SKM-1 treated with dmso at 0.1 percent for 144 hours (cell line): Measurements from ENCODE around the gene TTC9B.

ENCODE experiments used
- DNase-seq: peaks from one replicate; lab custom pipeline; 2025; ENCODE audit not compliant: unreplicated experiment; lab: John Stamatoyannopoulos, UW

The TTC9B gene

DNA sequence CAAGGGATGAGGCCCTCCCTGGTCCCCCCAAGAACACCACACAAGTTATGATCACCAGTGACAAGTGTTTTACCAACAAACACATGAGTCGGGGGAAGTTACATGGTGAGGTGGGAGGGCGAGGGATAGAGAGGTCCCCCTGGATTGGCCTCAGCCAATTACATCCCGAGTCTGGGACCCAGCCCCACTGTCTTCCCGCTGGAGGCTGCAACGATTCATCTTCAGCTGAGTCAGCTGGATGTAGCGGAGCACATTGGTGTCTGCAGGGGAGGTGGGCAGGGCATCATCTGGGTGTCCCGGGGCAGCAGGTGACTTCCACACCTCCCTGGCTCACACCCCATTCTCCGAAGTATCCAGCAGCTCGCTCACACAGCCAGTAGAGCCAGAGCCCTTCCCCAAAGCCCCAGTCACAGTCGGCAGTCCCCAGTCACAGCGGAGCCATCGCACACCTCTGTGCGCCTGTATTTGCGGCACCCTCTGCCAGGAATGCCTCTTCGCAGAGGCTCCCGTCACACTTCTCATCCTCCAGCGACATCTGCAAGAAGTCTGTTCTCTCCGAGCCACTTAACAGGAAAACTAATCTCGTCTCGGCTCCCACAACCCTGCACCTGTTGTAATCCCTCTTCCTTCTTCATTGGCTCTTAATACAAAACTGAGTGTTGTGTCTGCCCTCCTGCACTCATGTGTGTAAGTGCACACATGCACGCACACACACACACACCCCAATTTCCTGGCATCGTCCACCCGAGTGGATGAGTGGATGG lies 2.0 kb downstream of the TTC9B start:
- DNase-seq, result no peak

DNA sequence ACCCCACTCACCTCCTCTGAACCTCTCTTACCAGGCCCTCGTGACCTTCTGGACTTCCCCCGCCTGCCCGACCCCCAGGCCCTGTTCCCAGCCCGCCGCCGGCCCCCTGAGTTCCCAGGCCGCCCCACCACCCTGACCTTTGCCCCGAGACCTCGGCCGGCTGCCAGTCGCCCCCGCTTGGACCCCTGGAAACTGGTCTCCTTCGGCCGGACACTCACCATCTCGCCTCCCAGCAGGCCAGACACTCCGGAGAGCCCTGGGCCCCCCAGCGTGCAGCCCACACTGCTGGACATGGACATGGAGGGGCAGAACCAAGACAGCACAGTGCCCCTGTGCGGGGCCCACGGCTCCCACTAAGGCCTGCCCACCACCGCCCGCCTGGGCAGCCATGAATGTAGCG lies 3.2 kb downstream of the TTC9B start:
- DNase-seq, result no peak

DNA sequence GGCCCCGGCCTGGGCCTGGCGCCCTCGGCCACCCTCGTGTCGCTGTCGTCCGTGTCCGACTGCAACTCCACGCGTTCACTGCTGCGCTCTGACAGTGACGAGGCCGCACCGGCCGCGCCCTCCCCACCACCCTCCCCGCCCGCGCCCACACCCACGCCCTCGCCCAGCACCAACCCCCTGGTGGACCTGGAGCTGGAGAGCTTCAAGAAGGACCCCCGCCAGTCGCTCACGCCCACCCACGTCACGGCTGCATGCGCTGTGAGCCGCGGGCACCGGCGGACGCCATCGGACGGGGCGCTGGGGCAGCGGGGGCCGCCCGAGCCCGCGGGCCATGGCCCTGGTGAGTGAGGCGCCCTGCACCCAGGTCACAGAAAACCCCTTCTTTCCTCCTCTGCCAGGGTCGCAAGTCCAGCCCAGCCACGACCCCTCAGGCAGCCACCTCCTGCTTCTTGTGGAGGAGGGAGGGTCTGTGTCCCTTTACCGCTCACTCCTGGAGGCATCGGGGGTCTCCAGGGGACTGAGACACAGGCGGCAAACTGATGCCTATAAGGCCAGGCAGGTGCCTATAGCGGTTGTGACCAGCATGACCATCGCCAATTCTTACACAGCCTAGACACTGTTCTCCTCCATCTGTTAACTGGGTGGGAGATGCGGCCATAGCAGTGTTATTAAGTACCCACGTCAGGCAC lies 4.2 kb downstream of the TTC9B start:
- no peak for DNase-seq

DNA sequence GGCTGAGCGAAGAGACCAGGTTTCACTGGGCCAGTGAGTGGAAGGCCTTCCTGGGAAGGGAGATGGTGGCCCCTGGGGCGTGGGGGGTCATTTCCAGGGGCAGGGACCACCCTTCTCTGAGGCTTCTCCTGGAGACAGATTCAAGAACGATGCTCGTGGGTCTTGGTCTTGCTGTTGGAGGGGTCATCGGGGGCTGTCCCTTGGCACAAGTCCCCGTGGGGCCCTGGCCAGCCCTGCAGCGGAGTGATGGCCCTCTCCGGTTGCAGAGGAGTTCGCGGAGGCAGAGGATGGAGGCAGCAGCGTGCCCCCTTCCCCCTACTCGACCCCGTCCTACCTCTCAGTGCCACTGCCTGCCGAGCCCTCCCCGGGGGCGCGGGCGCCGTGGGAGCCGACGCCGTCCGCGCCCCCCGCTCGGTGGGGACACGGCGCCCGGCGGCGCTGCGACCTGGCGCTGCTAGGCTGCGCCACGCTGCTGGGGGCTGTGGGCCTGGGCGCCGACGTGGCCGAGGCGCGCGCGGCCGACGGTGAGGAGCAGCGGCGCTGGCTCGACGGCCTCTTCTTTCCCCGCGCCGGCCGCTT lies 4.8 kb downstream of the TTC9B start:
- DNase-seq, result no peak

DNA sequence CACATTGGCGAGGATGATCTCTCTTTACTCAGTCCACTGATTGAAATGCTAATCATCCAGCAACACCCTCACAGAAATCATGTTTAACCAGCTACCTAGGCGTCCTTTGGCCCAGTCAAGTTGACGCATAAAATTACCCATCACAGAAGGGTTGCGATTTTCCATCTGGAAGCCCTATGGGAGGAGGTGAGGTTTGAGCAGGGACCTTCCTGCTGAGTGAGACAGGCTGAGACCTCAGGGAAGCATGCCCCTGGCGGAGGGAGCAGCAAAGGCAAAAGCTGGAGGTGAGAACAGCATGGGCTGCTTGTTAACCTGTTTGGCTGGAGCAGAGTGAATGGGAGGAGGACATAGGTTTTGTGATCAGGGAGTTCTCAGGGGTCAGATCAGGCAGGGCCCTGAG lies 7.3 kb downstream of the TTC9B start:
- no peak for DNase-seq

DNA sequence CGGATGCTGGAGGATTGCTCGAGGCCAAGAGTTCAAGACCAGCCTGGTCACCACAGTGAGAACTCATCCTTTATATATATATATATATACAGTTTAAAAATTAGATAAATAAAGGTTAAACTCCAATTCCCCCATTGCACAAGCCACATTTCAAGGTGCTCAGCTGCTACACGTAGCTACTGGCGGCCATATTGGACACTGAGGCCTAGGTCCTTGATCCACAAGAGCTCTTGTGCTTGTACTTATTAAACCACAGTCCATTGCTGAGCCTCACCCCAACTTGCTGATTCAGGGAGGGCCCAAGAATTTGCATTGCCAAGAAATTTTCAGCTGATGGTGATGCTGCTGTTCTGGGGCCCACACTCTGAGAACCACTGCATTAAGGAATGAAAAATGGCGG lies 9.6 kb downstream of the TTC9B start:
- DNase-seq, result no peak

DNA sequence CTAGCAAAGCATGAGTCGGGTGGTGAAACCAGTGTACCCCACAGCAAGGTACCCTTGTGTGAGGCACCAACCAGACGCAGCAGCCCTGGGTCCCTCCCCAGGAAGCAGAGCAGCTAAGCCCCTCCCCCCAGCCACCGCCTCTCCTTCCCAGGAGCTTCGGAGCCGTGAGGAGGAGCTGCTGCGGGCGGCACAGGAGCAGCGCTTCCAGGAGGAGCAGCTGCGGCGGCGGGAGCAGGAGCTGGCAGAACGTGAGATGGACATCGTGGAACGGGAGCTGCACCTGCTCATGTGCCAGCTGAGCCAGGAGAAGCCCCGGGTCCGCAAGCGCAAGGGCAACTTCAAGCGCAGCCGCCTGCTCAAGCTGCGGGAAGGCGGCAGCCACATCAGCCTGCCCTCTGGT lies 12.4 kb downstream of the TTC9B start:
- DNase-seq, result no peak

DNA sequence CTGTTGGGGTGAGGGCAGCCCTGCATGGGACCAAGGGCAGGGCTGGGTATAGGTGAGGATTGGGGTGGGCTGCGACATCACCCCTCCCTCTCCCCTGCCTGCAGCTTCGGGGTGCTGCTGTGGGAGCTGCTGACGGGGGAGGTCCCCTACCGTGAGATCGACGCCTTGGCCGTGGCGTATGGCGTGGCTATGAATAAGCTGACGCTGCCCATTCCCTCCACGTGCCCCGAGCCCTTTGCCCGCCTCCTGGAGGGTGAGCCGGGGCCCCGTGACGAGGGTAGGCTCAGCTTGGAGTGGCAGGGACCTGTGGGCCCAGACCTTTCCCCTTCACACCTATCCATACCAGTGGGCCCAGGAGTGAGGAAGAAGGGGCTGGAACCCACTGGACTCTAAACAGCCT lies 13.8 kb downstream of the TTC9B start:
- DNase-seq, result no peak

DNA sequence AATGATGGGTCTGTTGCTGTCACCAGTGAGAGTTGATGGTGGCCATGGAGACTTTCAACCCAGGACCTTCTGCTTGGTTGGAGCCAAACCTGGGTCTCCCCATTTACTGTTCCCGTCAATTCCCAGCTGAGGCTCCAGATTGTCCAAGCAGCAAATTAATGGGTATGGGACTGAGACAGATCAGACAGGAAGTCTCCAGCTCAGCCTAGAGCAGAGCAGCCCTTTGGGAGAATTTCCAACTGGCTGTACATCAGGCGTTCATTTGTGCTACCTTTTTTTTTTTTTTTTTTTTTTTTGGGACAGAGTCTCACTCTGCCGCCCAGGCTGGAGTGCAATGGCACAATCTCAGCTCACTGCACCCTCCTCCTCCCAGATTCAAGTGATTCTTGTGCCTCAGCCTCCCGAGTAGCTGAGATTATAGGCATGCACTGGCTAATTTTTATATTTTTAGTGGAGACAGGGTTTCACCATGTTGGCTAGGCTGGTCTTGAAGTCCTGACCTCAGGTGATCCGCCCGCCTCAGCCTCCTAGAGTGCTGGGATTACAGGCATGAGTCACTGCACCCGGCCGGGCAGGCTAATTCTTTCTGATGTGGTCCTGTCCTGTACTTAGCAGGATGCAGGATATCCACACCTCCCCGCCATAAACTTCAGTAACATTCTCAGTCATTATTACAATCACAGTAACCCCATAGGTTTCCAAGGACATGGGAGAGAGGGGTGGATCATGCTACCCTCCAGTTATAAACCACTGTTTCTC lies 17.7 kb downstream of the TTC9B start:
- no peak for DNase-seq

DNA sequence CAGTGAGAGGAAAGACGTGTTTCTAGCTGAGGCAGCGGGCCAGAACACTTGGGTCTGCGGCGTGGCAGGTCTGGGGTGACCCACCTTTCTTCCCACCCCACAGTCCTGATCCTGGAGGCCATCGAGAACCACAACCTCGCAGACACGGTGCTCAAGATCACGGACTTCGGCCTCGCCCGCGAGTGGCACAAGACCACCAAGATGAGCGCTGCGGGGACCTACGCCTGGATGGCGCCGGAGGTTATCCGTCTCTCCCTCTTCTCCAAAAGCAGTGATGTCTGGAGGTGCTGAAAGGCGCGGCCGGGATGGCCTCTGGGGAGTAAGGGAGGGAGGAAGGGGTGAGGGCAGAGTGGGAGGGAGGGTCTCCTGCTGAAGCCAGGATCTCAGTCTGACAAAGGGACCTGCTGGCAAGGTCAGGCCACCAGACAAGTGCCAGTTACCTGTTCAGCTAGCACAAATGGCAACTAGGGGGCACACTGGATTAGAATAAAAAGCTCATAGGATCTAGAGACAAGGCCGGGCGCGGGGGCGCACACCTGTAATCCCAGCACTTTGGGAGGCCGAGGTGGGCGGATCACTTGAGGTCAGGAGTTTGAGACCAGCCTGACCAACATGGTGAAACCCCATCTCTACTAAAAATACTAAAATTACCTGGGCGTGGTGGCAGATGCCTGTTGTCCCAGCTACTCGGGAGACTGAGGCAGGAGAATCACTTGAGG lies 19.8 kb downstream of the TTC9B start:
- no peak for DNase-seq

DNA sequence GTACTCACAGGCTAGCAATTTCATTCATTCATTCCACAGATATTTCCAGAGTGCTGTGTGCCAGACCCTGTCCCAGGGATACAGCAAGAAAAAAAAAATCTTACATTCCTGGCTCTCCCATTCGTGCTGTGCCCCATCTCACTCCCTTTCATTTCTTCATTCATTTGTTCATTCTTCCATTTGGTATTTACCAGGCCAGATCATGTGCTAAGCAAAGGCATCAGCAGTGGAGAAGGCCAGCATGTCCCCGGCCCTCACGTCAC lies 24.7 kb downstream of the TTC9B start:
- no peak for DNase-seq

DNA sequence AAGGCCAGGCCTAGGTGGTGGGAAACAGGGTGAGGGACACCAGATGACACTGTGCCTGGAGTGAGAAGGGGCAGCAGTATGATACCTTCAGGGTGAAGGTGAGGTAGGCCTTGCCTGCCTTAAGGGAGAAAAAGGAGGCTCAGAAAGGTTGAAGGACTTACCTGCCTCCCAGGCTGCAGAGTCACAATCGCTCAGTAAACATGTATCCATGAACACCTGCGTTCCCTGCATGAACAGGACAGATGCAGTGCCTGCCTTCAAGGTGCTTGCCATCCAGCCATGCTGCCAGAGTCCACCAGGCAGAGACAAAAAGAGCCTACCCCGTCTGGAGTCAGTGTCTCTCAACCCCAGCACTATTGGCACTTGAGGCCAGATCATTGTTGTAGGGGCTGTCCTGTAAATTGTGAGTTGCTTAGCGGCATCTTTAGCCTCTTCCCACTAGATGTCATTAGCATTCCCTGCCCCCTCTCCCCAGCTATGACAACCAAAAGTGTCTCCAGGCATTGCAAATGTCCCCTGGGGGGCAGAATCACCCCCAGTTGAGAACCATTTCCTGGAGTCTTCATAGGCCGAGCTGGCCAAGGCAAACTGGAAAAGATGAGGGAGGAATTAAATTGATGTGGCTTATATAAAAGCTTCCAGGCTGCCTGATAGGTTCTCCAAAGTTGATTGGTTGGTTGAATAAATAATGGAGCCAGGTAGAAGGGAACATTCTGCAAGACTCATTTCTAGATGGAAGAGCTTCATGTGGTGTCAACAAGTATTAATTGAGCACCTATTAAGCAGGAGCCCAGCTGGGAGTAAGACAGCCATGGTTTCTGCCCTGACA lies 25.2 kb downstream of the TTC9B start:
- no peak for DNase-seq

DNA sequence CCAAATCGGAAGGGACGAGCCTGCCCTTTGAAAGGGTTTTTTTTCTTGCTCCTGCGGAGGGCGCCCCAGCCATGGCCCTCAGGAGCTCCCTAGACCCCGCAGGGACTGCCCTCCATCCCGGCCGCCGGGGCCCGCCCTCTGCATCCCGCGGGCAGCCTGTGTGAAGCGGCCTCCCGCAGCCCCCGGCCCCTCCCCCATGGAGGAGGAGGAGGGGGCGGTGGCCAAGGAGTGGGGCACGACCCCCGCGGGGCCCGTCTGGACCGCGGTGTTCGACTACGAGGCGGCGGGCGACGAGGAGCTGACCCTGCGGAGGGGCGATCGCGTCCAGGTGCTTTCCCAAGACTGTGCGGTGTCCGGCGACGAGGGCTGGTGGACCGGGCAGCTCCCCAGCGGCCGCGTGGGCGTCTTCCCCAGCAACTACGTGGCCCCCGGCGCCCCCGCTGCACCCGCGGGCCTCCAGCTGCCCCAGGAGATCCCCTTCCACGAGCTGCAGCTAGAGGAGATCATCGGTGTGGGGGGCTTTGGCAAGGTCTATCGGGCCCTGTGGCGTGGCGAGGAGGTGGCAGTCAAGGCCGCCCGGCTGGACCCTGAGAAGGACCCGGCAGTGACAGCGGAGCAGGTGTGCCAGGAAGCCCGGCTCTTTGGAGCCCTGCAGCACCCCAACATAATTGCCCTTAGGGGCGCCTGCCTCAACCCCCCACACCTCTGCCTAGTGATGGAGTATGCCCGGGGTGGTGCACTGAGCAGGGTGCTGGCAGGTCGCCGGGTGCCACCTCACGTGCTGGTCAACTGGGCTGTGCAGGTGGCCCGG lies 26.1 kb downstream of the TTC9B start:
- peak; percentile 9 for DNase-seq

DNA sequence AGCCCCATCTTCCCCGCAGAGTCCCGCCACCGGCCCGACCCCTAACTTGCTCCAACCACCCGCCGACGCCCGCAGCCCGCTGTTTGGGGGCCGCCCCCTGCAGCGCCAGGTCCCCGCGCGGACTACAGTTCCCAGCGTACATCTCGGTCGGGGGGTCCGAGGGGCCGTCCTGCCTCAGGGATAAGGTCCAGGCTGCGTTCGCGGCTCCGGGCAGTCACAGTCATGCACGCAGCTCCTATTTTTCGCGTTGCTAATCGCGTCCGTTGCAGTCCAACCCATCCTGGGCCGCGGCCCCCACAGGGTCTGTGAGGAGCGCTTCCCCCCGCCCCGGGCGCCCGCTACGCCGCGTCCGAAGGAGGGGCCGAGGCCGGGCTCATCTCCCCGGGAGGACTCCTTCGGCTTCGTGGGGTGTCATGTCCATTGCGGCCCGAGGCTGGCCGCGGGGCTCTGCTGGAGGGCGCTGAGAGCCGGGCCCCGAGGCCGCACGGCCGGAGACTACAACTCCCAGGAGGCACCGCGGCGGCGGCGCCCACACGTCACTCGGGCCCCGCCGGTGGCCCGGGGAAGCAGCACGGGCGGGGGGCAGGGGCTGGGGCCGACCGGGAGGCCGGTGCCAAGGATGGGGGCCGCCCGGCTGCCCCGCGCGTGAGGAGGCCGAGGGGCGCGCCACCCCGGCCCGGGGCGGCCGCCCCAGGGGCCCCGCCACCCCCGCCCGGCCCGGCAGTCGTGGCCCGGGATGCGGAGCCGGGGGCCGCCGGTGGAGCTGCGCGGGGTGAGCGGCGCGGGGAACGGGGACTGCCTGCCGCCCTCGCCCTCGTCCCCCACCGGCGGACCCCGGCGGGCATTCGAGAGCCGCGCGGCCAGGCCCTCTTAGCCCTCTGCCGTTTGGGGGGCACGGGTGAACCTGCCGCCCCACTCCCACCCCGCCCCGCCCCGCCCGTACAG lies 27.0 kb downstream of the TTC9B start, which contains the start of gene MAP3K10:
Gene MAP3K10, plus strand, starts transcription at position 536 of the 945 bp plus-strand sequence. CDS start 606 bp downstream, outside the sequence.
- DNase-seq, result peak; percentile 27

DNA sequence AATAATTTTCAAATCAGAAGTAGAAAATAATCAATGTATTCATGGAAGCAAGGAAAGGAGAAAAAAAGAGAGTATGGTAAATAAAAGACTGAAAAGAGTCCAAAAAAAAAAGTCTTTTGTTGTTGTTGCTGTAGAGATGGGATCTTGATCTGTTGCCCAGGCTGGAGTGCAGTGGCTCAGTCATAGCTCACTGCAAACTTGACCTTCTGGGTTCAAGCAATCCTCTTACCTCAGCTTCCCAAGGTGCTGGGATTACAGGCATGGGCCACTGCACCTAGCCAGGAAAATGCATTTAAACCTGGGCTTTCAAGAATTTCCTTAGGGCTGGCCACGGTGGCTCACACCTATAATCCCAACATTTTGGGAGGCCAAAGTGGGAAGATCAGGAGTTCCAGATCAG lies 33.9 kb downstream of the TTC9B start:
- no peak for DNase-seq

DNA sequence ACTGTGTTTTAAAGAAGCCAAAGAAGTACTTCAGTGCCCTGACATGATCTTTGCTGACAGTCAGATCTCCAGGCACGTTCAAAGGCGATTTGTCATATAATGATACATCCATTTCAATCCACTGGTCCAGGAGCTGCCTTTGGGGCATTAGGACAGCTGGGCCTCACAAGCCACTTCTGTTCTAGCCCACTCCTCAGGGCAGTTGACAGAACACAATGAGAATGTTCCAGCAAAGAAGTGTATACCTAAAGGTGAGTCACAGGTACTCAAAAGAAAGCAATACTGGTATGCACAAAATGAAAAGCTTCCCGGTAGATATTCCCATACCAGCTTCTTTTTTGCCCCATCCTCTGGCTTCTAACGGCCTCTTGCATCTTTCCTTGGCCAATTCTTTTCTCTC lies 39.4 kb downstream of the TTC9B start:
- DNase-seq, result no peak

DNA sequence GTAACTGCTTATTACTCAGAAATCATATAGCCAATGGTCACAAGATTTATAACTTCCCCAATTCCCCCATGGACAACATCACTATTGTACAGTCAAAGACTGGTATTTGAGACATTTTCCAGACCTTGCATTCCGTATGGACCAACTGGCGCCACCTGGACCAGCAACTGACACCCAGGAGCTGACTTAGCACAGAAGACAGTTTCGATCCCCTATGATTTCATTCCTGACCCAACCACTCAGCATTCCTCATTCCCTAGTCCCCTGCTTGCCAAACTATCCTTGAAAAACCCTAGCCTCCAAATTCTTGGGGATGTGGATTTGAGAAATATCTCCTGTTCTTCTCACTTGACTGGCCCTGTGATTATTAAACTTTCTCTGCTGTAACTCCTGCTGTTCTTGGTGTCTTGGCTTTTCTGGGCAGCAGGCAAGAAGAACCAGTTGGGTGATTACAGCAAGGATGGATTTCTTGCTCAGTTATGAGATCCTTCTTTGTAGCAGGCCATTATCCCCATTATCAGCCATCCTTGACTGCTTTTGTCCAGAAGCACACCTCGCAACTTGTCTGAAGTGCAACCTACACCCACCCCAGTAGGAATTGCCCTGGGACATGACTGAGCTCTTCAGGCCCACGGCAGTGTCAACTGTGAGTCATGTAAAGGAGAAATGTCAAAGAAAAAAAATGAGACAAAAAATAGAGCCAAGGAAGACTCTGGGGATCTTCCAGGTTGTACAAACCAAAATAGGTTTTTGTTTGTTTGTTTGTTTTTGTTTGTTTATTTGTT lies 40.7 kb downstream of the TTC9B start:
- no peak for DNase-seq

DNA sequence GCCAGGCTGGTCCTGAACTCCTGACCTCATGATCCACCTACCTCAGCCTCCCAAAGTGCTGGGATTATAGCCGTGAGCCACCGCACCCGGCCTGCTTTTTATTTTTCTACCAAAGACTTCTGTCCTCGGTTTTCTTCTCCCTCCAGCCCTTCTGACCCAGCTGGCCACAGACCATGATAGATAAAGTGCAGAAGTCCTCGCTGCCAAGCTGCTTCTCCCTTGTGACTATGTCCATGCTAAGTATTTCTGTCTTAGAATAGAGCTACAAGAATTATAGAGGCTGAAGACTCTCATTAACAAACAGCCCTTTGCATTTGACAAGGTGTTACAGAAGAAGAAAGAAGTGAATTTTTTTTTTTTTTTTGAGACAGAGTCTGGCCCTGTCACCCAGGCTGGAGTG lies 42.4 kb downstream of the TTC9B start:
- no peak for DNase-seq
